H1 (cell line): ENCODE measurements around the gene MAGI1. TPM values are rescaled to one million over a fixed set of nuclear protein-coding genes. Genes with fewer than 3 reads are reported as not detected.

Source experiments
- CTCF ChIA-PET: fragments of 300-600 bp; sonication (Branson Sonifier 250); formaldehyde crosslinking; loops from one replicate; lab custom pipeline; 2021; ENCODE audit not compliant: partially characterized antibody; lab: Charles Lee
- POLR2A ChIA-PET: fragments of 300-600 bp; sonication (Branson Sonifier 250); formaldehyde crosslinking; loops from one replicate; lab custom pipeline; 2021; ENCODE audit warnings: inconsistent platforms; ENCODE audit not compliant: partially characterized antibody; lab: Charles Lee
- DNase-seq, 2 experiments: peaks; one replicate each; pipeline versions ENCODE4 v3.0.0 to v3.0.0-alpha.2; 2010 to 2022; ENCODE audit warnings: low spot score in 2 of 2, low read depth in 1 of 2, mixed read lengths in 1 of 2
- FAIRE-seq: peaks from 2 replicates; lab custom pipeline; 2011; peaks lifted over from hg19 to GRCh38; lab: Jason Lieb, UNC
- H2AFZ ChIP-seq: 2 replicates; pipeline ENCODE4 v1.8.1; 2012; ENCODE audit warnings: low read length, inconsistent platforms
- H2AK5ac ChIP-seq: 2 replicates; pipeline ENCODE4 v1.6.1; 2013; ENCODE audit warnings: low read depth, low read length
- H2BK120ac ChIP-seq: replicated peaks from 2 replicates; pipeline ENCODE3; 2013; ENCODE audit warnings: low read depth, low read length, inconsistent platforms
- H2BK12ac ChIP-seq: 2 replicates; pipeline ENCODE4 v1.6.1; 2013; ENCODE audit warnings: low read depth, low read length
- H2BK15ac ChIP-seq: 2 replicates; pipeline ENCODE4 v1.6.1; 2013; ENCODE audit warnings: low read length
- H2BK20ac ChIP-seq: 2 replicates; pipeline ENCODE4 v1.6.1; 2013; ENCODE audit warnings: low read length
- H2BK5ac ChIP-seq: 2 replicates; pipeline ENCODE4 v1.6.1; 2013; ENCODE audit warnings: low read depth, low read length
- H3K14ac ChIP-seq: 2 replicates; pipeline ENCODE4 v1.6.1; 2013; ENCODE audit warnings: inconsistent platforms; ENCODE audit not compliant: insufficient read length
- H3K18ac ChIP-seq: 2 replicates; pipeline ENCODE4 v1.6.1; 2013; ENCODE audit warnings: low read length; ENCODE audit errors: extremely low read depth
- H3K23ac ChIP-seq: 2 replicates; pipeline ENCODE4 v1.6.1; 2013; ENCODE audit warnings: inconsistent platforms; ENCODE audit not compliant: insufficient read length
- H3K23me2 ChIP-seq: 2 replicates; pipeline ENCODE4 v1.6.1; 2013; ENCODE audit warnings: low read depth, low read length
- H3K27ac ChIP-seq: 2 replicates; pipeline ENCODE4 v1.6.1; 2011; ENCODE audit warnings: low read depth, low read length, inconsistent platforms
- H3K27me3 ChIP-seq, 4 experiments: replicated peaks in 1 of 4; 1 replicate in 1 of 4; 2 replicates in 3 of 4; pipeline versions ENCODE4 v1.6.1 to v1.8.1; 2011 to 2013; ENCODE audit warnings: low read length in 3 of 4, mild to moderate bottlenecking in 3 of 4, inconsistent platforms in 2 of 4, mixed read lengths in 2 of 4, moderate library complexity in 1 of 4; ENCODE audit not compliant: control insufficient read depth in 3 of 4, insufficient read depth in 3 of 4; ENCODE audit errors: extremely low read depth in 1 of 4
- H3K36me3 ChIP-seq, 4 experiments: 2 replicates each; pipeline versions ENCODE4 v1.6.1 to v1.8.1; 2011 to 2013; ENCODE audit warnings: mild to moderate bottlenecking in 4 of 4, low read length in 3 of 4, moderate library complexity in 2 of 4, control low read depth in 1 of 4, inconsistent platforms in 1 of 4; ENCODE audit not compliant: insufficient read depth in 4 of 4, control insufficient read depth in 2 of 4
- H3K4ac ChIP-seq: replicated peaks from 2 replicates; pipeline ENCODE3; 2013; ENCODE audit warnings: low read length, low read depth, mixed read lengths, inconsistent platforms; ENCODE audit not compliant: insufficient read length
- H3K4me1 ChIP-seq, 4 experiments: replicated peaks in 1 of 4; 1 replicate in 1 of 4; 2 replicates in 3 of 4; pipeline versions ENCODE4 v1.6.1 to v1.8.1; 2011 to 2013; ENCODE audit warnings: low read length in 3 of 4, inconsistent platforms in 2 of 4, mixed read lengths in 1 of 4; ENCODE audit not compliant: insufficient read depth in 4 of 4, control insufficient read depth in 3 of 4
- H3K4me2 ChIP-seq, 2 experiments: 2 replicates each; pipeline versions ENCODE4 v1.6.1 to v1.8.1; 2011 to 2013; ENCODE audit warnings: low read depth in 2 of 2, low read length in 2 of 2, control low read depth in 1 of 2, inconsistent platforms in 1 of 2, mild to moderate bottlenecking in 1 of 2; ENCODE audit not compliant: insufficient read depth in 1 of 2
- H3K4me3 ChIP-seq, 4 experiments: fragments of 200-600, 300-600 bp in 1 of 4; sonication (generic), shearing (Covaris generic), sonication (Bioruptor Twin) in 1 of 4; 2 replicates each; pipeline versions ENCODE4 v1.5.1 to v1.8.1; 2011 to 2016; ENCODE audit warnings: low read length in 4 of 4, low read depth in 3 of 4, control low read depth in 2 of 4, inconsistent platforms in 2 of 4, mild to moderate bottlenecking in 2 of 4, mixed read lengths in 1 of 4, moderate library complexity in 1 of 4; ENCODE audit not compliant: insufficient read depth in 2 of 4; ENCODE audit errors: extremely low read depth in 1 of 4
- H3K56ac ChIP-seq: replicated peaks from 2 replicates; pipeline ENCODE3; 2013; ENCODE audit warnings: low read depth, mild to moderate bottlenecking, mixed read lengths, low read length, inconsistent platforms; ENCODE audit not compliant: insufficient read length
- H3K79me1 ChIP-seq: 2 replicates; pipeline ENCODE4 v1.6.1; 2013; ENCODE audit warnings: low read depth, low read length, control low read depth
- H3K79me2 ChIP-seq, 2 experiments: 2 replicates each; pipeline versions ENCODE4 v1.6.1 to v1.8.1; 2012 to 2013; ENCODE audit warnings: low read length in 2 of 2, mild to moderate bottlenecking in 2 of 2, inconsistent platforms in 1 of 2; ENCODE audit not compliant: insufficient read depth in 2 of 2, control insufficient read depth in 1 of 2
- H3K9ac ChIP-seq, 4 experiments: replicated peaks in 1 of 4; 1 replicate in 1 of 4; 2 replicates in 3 of 4; pipeline versions ENCODE4 v1.6.1 to v1.8.1; 2011 to 2013; ENCODE audit warnings: low read depth in 3 of 4, low read length in 3 of 4, control low read depth in 2 of 4, mild to moderate bottlenecking in 2 of 4, moderate library complexity in 2 of 4, inconsistent platforms in 1 of 4; ENCODE audit errors: extremely low read depth in 1 of 4
- H3K9me3 ChIP-seq, 2 experiments: 2 replicates each; pipeline versions ENCODE4 v1.6.1 to v1.8.1; 2012 to 2013; ENCODE audit warnings: mild to moderate bottlenecking in 2 of 2, moderate library complexity in 2 of 2, control low read depth in 1 of 2, inconsistent platforms in 1 of 2, low read depth in 1 of 2, low read length in 1 of 2, mixed read lengths in 1 of 2; ENCODE audit not compliant: insufficient read depth in 2 of 2
- H4K20me1 ChIP-seq, 2 experiments: replicated peaks in 1 of 2; 2 replicates each; pipeline versions ENCODE3 to v1.8.1; 2011 to 2013; ENCODE audit warnings: inconsistent platforms in 2 of 2, low read length in 2 of 2, mild to moderate bottlenecking in 1 of 2; ENCODE audit not compliant: insufficient read depth in 2 of 2, control insufficient read depth in 1 of 2
- H4K5ac ChIP-seq: 2 replicates; pipeline ENCODE4 v1.6.1; 2013; ENCODE audit warnings: low read length, low read depth, mixed read lengths, inconsistent platforms; ENCODE audit not compliant: insufficient read length
- H4K8ac ChIP-seq: 2 replicates; pipeline ENCODE4 v1.8.0; 2013; ENCODE audit warnings: mild to moderate bottlenecking, moderate library complexity, low read length, inconsistent platforms; ENCODE audit not compliant: insufficient read depth; ENCODE audit errors: extremely low read depth
- H4K91ac ChIP-seq: replicated peaks from 2 replicates; pipeline ENCODE3; 2013; ENCODE audit warnings: low read length, mixed read lengths, inconsistent platforms; ENCODE audit not compliant: insufficient read length
- BRCA1 ChIP-seq: IDR thresholded peaks from 2 replicates; pipeline ENCODE4 v1.6.1; 2012; ENCODE audit warnings: low read depth, low read length, improper control_type of control experiment
- CBX8 ChIP-seq: fragments of 300-800, 300-1000 bp; sonication (generic); IDR thresholded peaks from 2 replicates; pipeline ENCODE4 v1.7.1; 2016; ENCODE audit warnings: low read depth, low read length, borderline replicate concordance
- CHD1 ChIP-seq: IDR thresholded peaks from 2 replicates; pipeline ENCODE4 v1.6.1; 2012; ENCODE audit warnings: low read depth, low read length, improper control_type of control experiment
- EP300 ChIP-seq, 2 experiments: IDR thresholded peaks; 1 replicate in 1 of 2; 2 replicates in 1 of 2; pipeline ENCODE4 v1.6.1; 2011 to 2012; ENCODE audit warnings: low read depth in 2 of 2, low read length in 2 of 2, mild to moderate bottlenecking in 2 of 2, borderline replicate concordance in 1 of 2, inconsistent platforms in 1 of 2, moderate library complexity in 1 of 2
- GABPA ChIP-seq: IDR thresholded peaks from 2 replicates; pipeline ENCODE4 v1.6.1; 2011; ENCODE audit warnings: mild to moderate bottlenecking, low read length, moderate library complexity, borderline replicate concordance; ENCODE audit not compliant: insufficient read depth
- HDAC2 ChIP-seq, 2 experiments: fragments of 300-600 bp in 1 of 2; sonication (generic) in 1 of 2; IDR thresholded peaks; 2 replicates each; pipeline ENCODE4 v1.6.1; 2011 to 2012; ENCODE audit warnings: low read depth in 2 of 2, low read length in 2 of 2, mild to moderate bottlenecking in 2 of 2, moderate library complexity in 2 of 2, borderline replicate concordance in 1 of 2, inconsistent platforms in 1 of 2
- KDM4A ChIP-seq: IDR thresholded peaks from one replicate; pipeline ENCODE4 v1.7.1; 2012; ENCODE audit warnings: low read depth, mild to moderate bottlenecking, moderate library complexity, low read length, inconsistent platforms; ENCODE audit not compliant: severe bottlenecking
- NANOG ChIP-seq: IDR thresholded peaks from 2 replicates; pipeline ENCODE4 v1.6.1; 2011; ENCODE audit warnings: low read length, low read depth, mild to moderate bottlenecking, inconsistent platforms; ENCODE audit not compliant: insufficient read depth, poor library complexity, severe bottlenecking
- POU5F1 ChIP-seq: IDR thresholded peaks from 2 replicates; pipeline ENCODE4 v1.6.1; 2011; ENCODE audit warnings: low read depth, mild to moderate bottlenecking, low read length, moderate library complexity
- SIRT6 ChIP-seq: IDR thresholded peaks from one replicate; pipeline ENCODE4 v1.7.1; 2012; ENCODE audit warnings: low read length, inconsistent platforms
- SIX5 ChIP-seq: IDR thresholded peaks from 2 replicates; pipeline ENCODE4 v1.6.1; 2011; ENCODE audit warnings: mild to moderate bottlenecking, low read depth, low read length
- whole genome bisulfite sequencing, 2 experiments: shearing (Covaris generic) in 1 of 2; methylation state at CpG; one replicate each; pipeline versions ENCODE4 v1.1.6 to v1.1.7; 2013 to 2015; ENCODE audit warnings: low lambda C conversion rate in 2 of 2, mixed read lengths in 2 of 2, inconsistent platforms in 1 of 2, low coverage in 1 of 2, missing lambda C conversion rate in 1 of 2; ENCODE audit not compliant: insufficient replicate concordance in 2 of 2, insufficient coverage in 1 of 2, insufficient read length in 1 of 2; ENCODE audit errors: extremely low coverage in 1 of 2, missing lambda C conversion rate in 1 of 2; 5-methylcytosine and 5-hydroxymethylcytosine counted together
- polyA plus RNA-seq, 7 experiments: library from polyadenylated mRNA; depleted of rRNA in 3 of 7; stranded (reverse) in 5 of 7; unstranded in 2 of 7; fragments of >200 nt in 5 of 7; fragments of 200-250 nt in 2 of 7; gene quantifications; 1 replicate in 5 of 7; 2 replicates in 1 of 7; 4 replicates in 1 of 7; pipeline versions ENCODE4 v1.2.1 to v1.2.3, GENCODE V29; 2011 to 2013; ENCODE audit warnings: missing spikeins in 2 of 7, mixed read lengths in 2 of 7
- total RNA-seq: library from RNA; stranded (reverse); fragmentation: NEBNext Ultra II Directional; extraction: Animal tissue kit (Norgen Biotek cat#: 25700); gene quantifications from 2 replicates; pipeline ENCODE4 v1.2.1, GENCODE V29; 2021

MAGI1 gene
- total and polyA plus RNA-seq, 2 of the 8 experiments (the other 6 are each of a cell fraction or from before 2014, with no cell fraction given), result 19.8 to 78.0 TPM

GRCh38 chr3:65807225-65807624, 231.5 kb downstream of the MAGI1 start:
- Histone ChIP-seq H2AFZ (no peak overlapping the region), H2BK20ac (no peak overlapping the region), H4K91ac (no peak overlapping the region), H3K23me2 (no peaks in the 10 kb centered on the region; the same call in 1 of the 2 replicates), H3K18ac (no peak overlapping the region), H3K4ac (no peak overlapping the region), H4K8ac (no peak overlapping the region), H3K14ac (no peak overlapping the region), H3K9ac (no peak overlapping the region), H3K79me2 (peaks cover 0 to 19% of the 10 kb centered on the region in 2 experiments; a peak in 2 of 4 replicates), H2BK120ac (no peak overlapping the region), H3K4me2 (no peak overlapping the region), H3K56ac (no peak overlapping the region), H3K27ac (no peak overlapping the region), H2AK5ac (no peak overlapping the region), H3K9me3 (no peaks in the 10 kb centered on the region), H4K5ac (no peak overlapping the region), H3K27me3 (no peaks in the 10 kb centered on the region), H3K23ac (no peak overlapping the region), H3K36me3 (no peaks in the 10 kb centered on the region), H3K4me1 (peaks cover 0 to 3% (median 0%) of the 10 kb centered on the region in 4 experiments; a peak in 1 of 7 replicates), H3K79me1 (no peaks in the 10 kb centered on the region), H4K20me1 (no peaks in the 10 kb centered on the region), H3K4me3 (no peak overlapping the region), H2BK15ac (no peak overlapping the region), H2BK5ac (no peak overlapping the region), H2BK12ac (no peak overlapping the region)
- WGBS, 2 experiments, result 87% methylated on average over 5 of the region's 5 CpGs; no CpG with 5 or more reads in 1 of the 2 experiments
- DNase-seq, result no peak
- TF ChIP-seq SIX5 (no peak), HDAC2 (IDR thresholded peaks at IDR 0.05; ENCODE audit: borderline replicate concordance in 1 of 2, low read depth in 2 of 2, low read length in 2 of 2) (no peak), CBX8 (no peak), EP300 (IDR thresholded peaks at IDR 0.05; ENCODE audit: borderline replicate concordance in 1 of 2, low read depth in 2 of 2, low read length in 2 of 2) (no peak), BRCA1 (no peak), GABPA (no peak), POU5F1 (no peak), KDM4A (no peak), SIRT6 (no peak), CHD1 (no peak), NANOG (no peak)
- ChIA-PET CTCF (interaction anchor here (1.0 kb wide), 1 partner anchor 330 kb away, joined by 3 read pairs; no protein-coding TSS in a partner anchor), POLR2A (no interaction called here)
- no peak for FAIRE-seq
